GM19328 (cell line): ENCODE results near the gene ATF3.
A peak's percentile ranks its signal among the peaks of the same experiment; 100 is the strongest.

ENCODE experiments used
- ATAC-seq: cut with Tn5 transposase; IDR thresholded peaks from one replicate; pipeline ENCODE4 v1.9.1; 2021; ENCODE audit warnings: mild to moderate bottlenecking, moderate library complexity; ENCODE audit not compliant: unreplicated experiment

The ATF3 gene

GRCh38 chr1:212607913-212608391 lies 609 bp upstream of the ATF3 start:
- ATAC-seq: peak; percentile 8

GRCh38 chr1:212608959-212609700 lies 569 bp downstream of the ATF3 start:
- peak; percentile 15 for ATAC-seq

- ATAC-seq: no peak
Observed at GRCh38 chr1:212609701-212610574, 1.4 kb downstream of the ATF3 start.

GRCh38 chr1:212610575-212610967 lies 2.0 kb downstream of the ATF3 start:
- ATAC-seq: no peak

GRCh38 chr1:212611000-212611948 lies 2.7 kb downstream of the ATF3 start:
- ATAC-seq: no peak

GRCh38 chr1:212612041-212612961 lies 3.7 kb downstream of the ATF3 start:
- ATAC-seq: no peak

- no peak for ATAC-seq
Observed at GRCh38 chr1:212613440-212614335, 5.1 kb downstream of the ATF3 start.

- no peak for ATAC-seq
Observed at GRCh38 chr1:212614453-212615200, 6.1 kb downstream of the ATF3 start.

GRCh38 chr1:212615201-212615470 lies 6.6 kb downstream of the ATF3 start:
- ATAC-seq: no peak

- no peak for ATAC-seq
Observed at GRCh38 chr1:212618466-212619210, 10.1 kb downstream of the ATF3 start.

GRCh38 chr1:212620293-212620692 lies 11.7 kb downstream of the ATF3 start:
- ATAC-seq: no peak

- ATAC-seq: no peak
Observed at GRCh38 chr1:212621043-212621948, 12.7 kb downstream of the ATF3 start.

GRCh38 chr1:212621949-212622305 lies 13.4 kb downstream of the ATF3 start:
- no peak for ATAC-seq

- no peak for ATAC-seq
Observed at GRCh38 chr1:212622467-212622866, 13.9 kb downstream of the ATF3 start.

GRCh38 chr1:212622906-212623305 lies 14.3 kb downstream of the ATF3 start:
- no peak for ATAC-seq

GRCh38 chr1:212623603-212624002 lies 15.0 kb downstream of the ATF3 start:
- ATAC-seq: no peak
